GM12878 (cell line): Measurements from ENCODE around the gene KIF20A. TPM values are rescaled to one million over a fixed set of nuclear protein-coding genes. Genes with fewer than 3 reads are reported as not detected.

ENCODE experiments used
- ASH2L ChIP-seq: fragments of 300-600, 200-600 bp; sonication (generic); IDR thresholded peaks from 2 replicates; pipeline ENCODE4 v1.6.1; 2017; ENCODE audit warnings: low read depth, mild to moderate bottlenecking, borderline replicate concordance
- BACH1 ChIP-seq: fragments of 450-650 bp; IDR thresholded peaks from 2 replicates; pipeline ENCODE4 v1.6.1; 2017; ENCODE audit warnings: mild to moderate bottlenecking, borderline replicate concordance
- BRCA1 ChIP-seq: IDR thresholded peaks from 2 replicates; pipeline ENCODE4 v1.6.1; 2011; ENCODE audit warnings: low read depth, low read length, improper control_type of control experiment
- CBFB ChIP-seq: IDR thresholded peaks from 2 replicates; pipeline ENCODE4 v1.6.1; 2016; ENCODE audit warnings: antibody characterized with exemption, low read depth
- CREM ChIP-seq: IDR thresholded peaks from 2 replicates; pipeline ENCODE4 v1.6.1; 2014; ENCODE audit warnings: antibody characterized with exemption, low read depth
- EED ChIP-seq: sonication (generic); IDR thresholded peaks from 2 replicates; pipeline ENCODE4 v1.6.1; 2016; ENCODE audit warnings: antibody characterized with exemption, low read depth
- EP300 ChIP-seq, 2 experiments: fragments of 150-350 bp in 1 of 2; IDR thresholded peaks; 2 replicates each; pipeline ENCODE4 v1.6.1; 2011 to 2012; ENCODE audit warnings: low read depth in 2 of 2, low read length in 2 of 2, borderline replicate concordance in 1 of 2, improper control_type of control experiment in 1 of 2, inconsistent platforms in 1 of 2; ENCODE audit not compliant: control insufficient read depth in 1 of 2
- FOXM1 ChIP-seq: IDR thresholded peaks from 2 replicates; pipeline ENCODE4 v1.6.1; 2012; ENCODE audit warnings: low read depth, mild to moderate bottlenecking, inconsistent platforms, low read length, moderate library complexity
- HCFC1 ChIP-seq: fragments of 150-350 bp; IDR thresholded peaks from 2 replicates; pipeline ENCODE4 v1.6.1; 2014; ENCODE audit warnings: low read length
- HDGF ChIP-seq: fragments of 450-650 bp; IDR thresholded peaks from 2 replicates; pipeline ENCODE4 v1.6.1; 2016; ENCODE audit warnings: antibody characterized with exemption
- MXI1 ChIP-seq: fragments of 150-350 bp; IDR thresholded peaks from 2 replicates; pipeline ENCODE4 v1.6.1; 2011; ENCODE audit warnings: low read depth, mild to moderate bottlenecking, inconsistent platforms, low read length, improper control_type of control experiment
- MYC ChIP-seq: IDR thresholded peaks from 2 replicates; pipeline ENCODE4 v1.6.1; 2011; ENCODE audit warnings: mild to moderate bottlenecking, low read length, moderate library complexity, inconsistent platforms; ENCODE audit not compliant: insufficient read depth, insufficient replicate concordance, insufficient read length, severe bottlenecking
- NFXL1 ChIP-seq: fragments of 450-650 bp; IDR thresholded peaks from 2 replicates; pipeline ENCODE4 v1.6.1; 2017; ENCODE audit warnings: antibody characterized with exemption, mild to moderate bottlenecking, borderline replicate concordance
- POLR2AphosphoS2 ChIP-seq: IDR thresholded peaks from 2 replicates; pipeline ENCODE4 v1.6.1; 2011; ENCODE audit warnings: low read depth, mild to moderate bottlenecking, low read length, improper control_type of control experiment, moderate library complexity
- RFX5 ChIP-seq: IDR thresholded peaks from 2 replicates; pipeline ENCODE4 v1.6.1; 2011; ENCODE audit warnings: low read depth, low read length, improper control_type of control experiment
- SMC3 ChIP-seq: IDR thresholded peaks from 2 replicates; pipeline ENCODE4 v1.6.1; 2011; ENCODE audit warnings: low read length, improper control_type of control experiment, borderline replicate concordance
- SREBF2 ChIP-seq: IDR thresholded peaks from 2 replicates; pipeline ENCODE4 v1.6.1; 2012; ENCODE audit warnings: mild to moderate bottlenecking, low read length
- TCF12 ChIP-seq: IDR thresholded peaks from 2 replicates; pipeline ENCODE4 v1.6.1; 2011; ENCODE audit warnings: low read depth, mild to moderate bottlenecking, low read length
- TCF3 ChIP-seq: IDR thresholded peaks from 2 replicates; pipeline ENCODE4 v1.6.1; 2012; ENCODE audit warnings: low read depth, mild to moderate bottlenecking, low read length, borderline replicate concordance; ENCODE audit not compliant: insufficient read depth
- TCF7 ChIP-seq: IDR thresholded peaks from 2 replicates; pipeline ENCODE4 v1.6.1; 2014; ENCODE audit warnings: antibody characterized with exemption, borderline replicate concordance
- ZNF217 ChIP-seq: fragments of 450-650 bp; IDR thresholded peaks from 2 replicates; pipeline ENCODE4 v1.6.1; 2017; ENCODE audit warnings: antibody characterized with exemption, mild to moderate bottlenecking
- polyA plus RNA-seq, 11 experiments: library from polyadenylated mRNA; depleted of rRNA in 4 of 11; unstranded in 6 of 11; stranded (reverse) in 5 of 11; fragments of >200 nt; fragmentation: Nextera tagmentation in 4 of 11; fragmentation: Illumina TruSeq in 1 of 11; extraction: Ambion mirVana in 4 of 11; extraction: Trizol in 1 of 11; gene quantifications; 1 replicate in 1 of 11; 2 replicates in 10 of 11; pipeline versions ENCODE4 v1.2.1 to v1.2.3, GENCODE V29; 2011 to 2016; ENCODE audit warnings: inconsistent platforms in 2 of 11, missing spikeins in 2 of 11, low read depth in 1 of 11
- total RNA-seq, 4 experiments: library from RNA; depleted of rRNA in 3 of 4; stranded (reverse); fragments of >200 nt in 3 of 4; fragmentation: Illumina TruSeq in 1 of 4; extraction: Trizol in 1 of 4; gene quantifications; 2 replicates each; pipeline versions ENCODE4 v1.2.1 to v1.2.3, GENCODE V29; 2013 to 2021
- TF ChIP-seq, protein P1 (sequence below): fragments of 450-650 bp; IDR thresholded peaks from 2 replicates; pipeline ENCODE4 v1.6.1; 2018; ENCODE audit warnings: mild to moderate bottlenecking, low read depth, moderate library complexity; ENCODE audit not compliant: partially characterized antibody
- TF ChIP-seq, protein P2 (sequence below): fragments of 450-650 bp; IDR thresholded peaks from 2 replicates; pipeline ENCODE4 v1.6.1; 2017; ENCODE audit warnings: low read depth, mild to moderate bottlenecking, moderate library complexity
- TF ChIP-seq, protein P3 (sequence below): IDR thresholded peaks from 2 replicates; pipeline ENCODE4 v1.6.1; 2012; ENCODE audit warnings: low read depth, low read length, improper control_type of control experiment

KIF20A gene
- total and polyA plus RNA-seq, 10 of the 15 experiments (the other 5 are each of a cell fraction or from before 2014, with no cell fraction given) = 20.7 to 61.9 (median 45.3) TPM

DNA sequence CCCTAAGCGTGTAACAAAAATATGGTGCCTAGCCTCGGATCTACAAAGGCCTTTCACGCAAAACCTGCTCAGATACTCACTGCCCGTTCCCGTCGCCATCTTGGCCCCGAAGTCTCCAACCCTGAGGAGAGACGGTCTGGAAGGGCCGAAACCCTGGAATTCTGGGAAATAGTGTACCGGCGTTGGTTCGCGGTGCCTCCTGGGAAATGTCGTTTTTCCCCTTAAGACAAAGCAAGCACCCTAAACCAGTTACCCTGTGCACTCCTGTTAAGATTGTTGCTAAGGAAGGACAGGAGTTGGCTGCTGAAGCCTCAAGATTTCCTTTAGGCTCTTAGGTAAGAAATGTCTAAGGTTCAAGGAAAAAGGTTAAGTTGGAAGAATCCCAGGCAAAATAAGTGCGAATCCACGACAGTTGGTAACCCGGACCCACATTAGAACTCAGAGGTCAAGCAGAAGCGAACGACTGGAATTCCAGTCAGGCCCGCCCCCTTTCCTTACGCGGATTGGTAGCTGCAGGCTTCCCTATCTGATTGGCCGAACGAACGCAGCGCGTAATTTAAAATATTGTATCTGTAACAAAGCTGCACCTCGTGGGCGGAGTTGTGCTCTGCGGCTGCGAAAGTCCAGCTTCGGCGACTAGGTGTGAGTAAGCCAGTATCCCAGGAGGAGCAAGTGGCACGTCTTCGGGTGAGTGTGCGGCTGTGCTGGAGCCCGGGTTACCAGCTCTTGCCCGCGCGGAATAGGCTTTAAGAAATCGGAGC lies at the start of gene KIF20A, which contains the start of gene BRD8 (continued):
- TF ChIP-seq, protein P1, sequence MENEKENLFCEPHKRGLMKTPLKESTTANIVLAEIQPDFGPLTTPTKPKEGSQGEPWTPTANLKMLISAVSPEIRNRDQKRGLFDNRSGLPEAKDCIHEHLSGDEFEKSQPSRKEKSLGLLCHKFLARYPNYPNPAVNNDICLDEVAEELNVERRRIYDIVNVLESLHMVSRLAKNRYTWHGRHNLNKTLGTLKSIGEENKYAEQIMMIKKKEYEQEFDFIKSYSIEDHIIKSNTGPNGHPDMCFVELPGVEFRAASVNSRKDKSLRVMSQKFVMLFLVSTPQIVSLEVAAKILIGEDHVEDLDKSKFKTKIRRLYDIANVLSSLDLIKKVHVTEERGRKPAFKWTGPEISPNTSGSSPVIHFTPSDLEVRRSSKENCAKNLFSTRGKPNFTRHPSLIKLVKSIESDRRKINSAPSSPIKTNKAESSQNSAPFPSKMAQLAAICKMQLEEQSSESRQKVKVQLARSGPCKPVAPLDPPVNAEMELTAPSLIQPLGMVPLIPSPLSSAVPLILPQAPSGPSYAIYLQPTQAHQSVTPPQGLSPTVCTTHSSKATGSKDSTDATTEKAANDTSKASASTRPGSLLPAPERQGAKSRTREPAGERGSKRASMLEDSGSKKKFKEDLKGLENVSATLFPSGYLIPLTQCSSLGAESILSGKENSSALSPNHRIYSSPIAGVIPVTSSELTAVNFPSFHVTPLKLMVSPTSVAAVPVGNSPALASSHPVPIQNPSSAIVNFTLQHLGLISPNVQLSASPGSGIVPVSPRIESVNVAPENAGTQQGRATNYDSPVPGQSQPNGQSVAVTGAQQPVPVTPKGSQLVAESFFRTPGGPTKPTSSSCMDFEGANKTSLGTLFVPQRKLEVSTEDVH = peak; percentile 79
- TF ChIP-seq TCF3 (no peak), CBFB (no peak; the same call in 1 of the 2 replicates), BRCA1 (no peak), ZNF217 (no peak), SMC3 (no peak), HCFC1 (peak; percentile 89), BACH1 (no peak), POLR2AphosphoS2 (no peak), TCF12 (no peak), ASH2L (no peak), SREBF2 (no peak), MXI1 (peak; percentile 100), HDGF (0 out of 2 replicates have a peak, but pooled peaks have one; percentile 29), NFXL1 (no peak), CREM (peak; percentile 69; the same call in 1 of the 2 replicates), MYC (no peak), FOXM1 (peak; percentile 96), EED (peak; percentile 90), TCF7 (no peak), RFX5 (no peak; the same call in 1 of the 2 replicates), EP300 (IDR thresholded peaks at IDR 0.05; ENCODE audit: borderline replicate concordance in 1 of 2, control insufficient read depth in 1 of 2, low read depth in 2 of 2, low read length in 2 of 2) (peak in 1 of 2 experiments; percentile 13; a peak in 2 of 4 replicates)
- TF ChIP-seq, protein P2, sequence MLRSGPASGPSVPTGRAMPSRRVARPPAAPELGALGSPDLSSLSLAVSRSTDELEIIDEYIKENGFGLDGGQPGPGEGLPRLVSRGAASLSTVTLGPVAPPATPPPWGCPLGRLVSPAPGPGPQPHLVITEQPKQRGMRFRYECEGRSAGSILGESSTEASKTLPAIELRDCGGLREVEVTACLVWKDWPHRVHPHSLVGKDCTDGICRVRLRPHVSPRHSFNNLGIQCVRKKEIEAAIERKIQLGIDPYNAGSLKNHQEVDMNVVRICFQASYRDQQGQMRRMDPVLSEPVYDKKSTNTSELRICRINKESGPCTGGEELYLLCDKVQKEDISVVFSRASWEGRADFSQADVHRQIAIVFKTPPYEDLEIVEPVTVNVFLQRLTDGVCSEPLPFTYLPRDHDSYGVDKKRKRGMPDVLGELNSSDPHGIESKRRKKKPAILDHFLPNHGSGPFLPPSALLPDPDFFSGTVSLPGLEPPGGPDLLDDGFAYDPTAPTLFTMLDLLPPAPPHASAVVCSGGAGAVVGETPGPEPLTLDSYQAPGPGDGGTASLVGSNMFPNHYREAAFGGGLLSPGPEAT = peak; percentile 88
- TF ChIP-seq, protein P3, sequence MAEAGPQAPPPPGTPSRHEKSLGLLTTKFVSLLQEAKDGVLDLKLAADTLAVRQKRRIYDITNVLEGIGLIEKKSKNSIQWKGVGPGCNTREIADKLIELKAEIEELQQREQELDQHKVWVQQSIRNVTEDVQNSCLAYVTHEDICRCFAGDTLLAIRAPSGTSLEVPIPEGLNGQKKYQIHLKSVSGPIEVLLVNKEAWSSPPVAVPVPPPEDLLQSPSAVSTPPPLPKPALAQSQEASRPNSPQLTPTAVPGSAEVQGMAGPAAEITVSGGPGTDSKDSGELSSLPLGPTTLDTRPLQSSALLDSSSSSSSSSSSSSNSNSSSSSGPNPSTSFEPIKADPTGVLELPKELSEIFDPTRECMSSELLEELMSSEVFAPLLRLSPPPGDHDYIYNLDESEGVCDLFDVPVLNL = peak; percentile 100
